Effector memory CD4-positive, alpha-beta T cell (primary cell): ENCODE data around the gene ADGRA3.

Source experiments
- DNase-seq, 3 donors: peaks; one replicate each; pipeline ENCODE4 v3.0.0-alpha.2; 2020
- H3K27ac ChIP-seq: 2 replicates; pipeline ENCODE4 v1.7.0; 2013; ENCODE audit warnings: mild to moderate bottlenecking, low read length, moderate library complexity; ENCODE audit not compliant: insufficient read depth, poor library complexity, severe bottlenecking
- H3K27me3 ChIP-seq: replicated peaks from 2 replicates; pipeline ENCODE4 v1.7.0; 2013; ENCODE audit warnings: mild to moderate bottlenecking, low read length; ENCODE audit not compliant: insufficient read depth, control insufficient read depth, poor library complexity, severe bottlenecking
- H3K36me3 ChIP-seq: 2 replicates; pipeline ENCODE4 v1.7.0; 2013; ENCODE audit warnings: mild to moderate bottlenecking, low read length, moderate library complexity; ENCODE audit not compliant: control insufficient read depth, insufficient read depth
- H3K4me1 ChIP-seq: 2 replicates; pipeline ENCODE4 v1.7.0; 2013; ENCODE audit warnings: low read length, mild to moderate bottlenecking; ENCODE audit not compliant: control insufficient read depth, insufficient read depth, poor library complexity, severe bottlenecking
- H3K4me3 ChIP-seq: 2 replicates; pipeline ENCODE4 v1.7.0; 2013; ENCODE audit warnings: low read length, low read depth, mild to moderate bottlenecking; ENCODE audit not compliant: insufficient read depth, poor library complexity, severe bottlenecking
- H3K9me3 ChIP-seq: 2 replicates; pipeline ENCODE4 v1.7.0; 2013; ENCODE audit warnings: mild to moderate bottlenecking, low read length, moderate library complexity; ENCODE audit not compliant: control insufficient read depth

Gene ADGRA3

DNA sequence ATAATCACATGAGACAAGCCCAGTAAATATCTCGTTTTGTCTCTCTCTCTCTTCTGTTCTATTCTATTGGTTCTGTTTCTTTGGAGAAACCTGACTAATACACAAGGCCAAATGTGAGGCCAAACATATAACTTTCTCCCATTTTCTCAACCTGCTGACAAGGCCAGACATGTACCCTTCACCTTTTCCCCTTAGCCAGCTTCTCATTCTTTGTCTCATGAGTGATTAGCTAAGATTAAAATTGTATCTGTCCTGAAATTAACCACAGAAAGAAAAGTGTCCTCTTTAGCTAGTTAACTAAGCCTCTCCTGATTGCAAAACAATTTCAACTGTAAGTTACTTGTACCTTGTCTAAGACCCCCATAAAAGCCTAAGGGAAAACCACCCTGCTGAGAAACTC is 18.5 kb upstream of the ADGRA3 start:
- H3K9me3 ChIP-seq = no peaks in the 10 kb centered on the region
- no peaks in the 10 kb centered on the region for H3K27me3 ChIP-seq
- no peak overlapping the region for H3K27ac ChIP-seq
- no peak overlapping the region for H3K4me3 ChIP-seq
- DNase-seq = no peak
- H3K4me1 ChIP-seq = no peaks in the 10 kb centered on the region
- H3K36me3 ChIP-seq = no peaks in the 10 kb centered on the region

DNA sequence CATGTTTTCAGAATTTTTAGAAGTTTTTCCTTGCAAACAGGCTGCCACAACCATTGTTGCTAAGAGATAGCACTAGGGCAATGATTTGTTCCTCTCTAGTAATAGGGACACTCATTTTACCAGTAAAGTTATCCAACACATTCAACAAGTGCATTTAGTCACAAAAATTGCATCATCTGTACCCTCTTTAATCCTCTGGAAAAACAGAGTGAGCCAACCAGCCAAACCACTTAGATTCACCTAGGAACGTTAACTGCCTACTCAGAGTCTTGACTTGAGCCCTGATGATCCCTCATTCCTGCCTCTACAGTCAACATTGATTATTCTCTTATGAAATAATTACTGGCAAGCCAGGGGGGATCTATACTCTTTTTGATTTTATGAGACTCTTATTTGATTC is 17.0 kb upstream of the ADGRA3 start:
- H3K4me1 ChIP-seq = no peaks in the 10 kb centered on the region

DNA sequence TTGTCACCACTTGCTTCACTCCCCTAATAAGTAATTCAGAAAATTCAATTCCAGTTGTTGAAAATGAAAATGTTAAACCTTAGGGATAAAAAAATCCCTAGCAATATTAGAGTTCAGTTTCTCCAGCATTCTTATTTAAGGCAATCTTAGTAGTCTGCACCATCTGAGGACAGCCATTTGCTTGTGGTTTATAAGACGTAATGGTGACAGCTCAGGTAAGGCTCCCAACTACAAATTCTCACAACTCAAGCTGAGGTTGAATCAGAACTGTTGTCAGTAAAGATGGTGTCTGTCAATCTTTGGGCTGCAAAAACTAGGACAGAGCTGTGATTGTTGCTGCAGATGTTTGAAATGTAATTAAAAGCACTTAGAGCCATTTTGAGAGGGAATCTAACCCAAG is 16.3 kb upstream of the ADGRA3 start:
- DNase-seq = no peak
- Histone ChIP-seq H3K27ac (no peak overlapping the region), H3K36me3 (no peaks in the 10 kb centered on the region), H3K27me3 (no peaks in the 10 kb centered on the region), H3K4me3 (no peak overlapping the region), H3K9me3 (no peaks in the 10 kb centered on the region), H3K4me1 (no peaks in the 10 kb centered on the region)

More for the DNA sequence above, 17.0 kb upstream of the ADGRA3 start:
- no peak overlapping the region for H3K27ac ChIP-seq
- H3K9me3 ChIP-seq = no peaks in the 10 kb centered on the region
- H3K4me3 ChIP-seq = no peak overlapping the region
- H3K27me3 ChIP-seq = no peaks in the 10 kb centered on the region
- no peak for DNase-seq
- H3K36me3 ChIP-seq = no peaks in the 10 kb centered on the region

DNA sequence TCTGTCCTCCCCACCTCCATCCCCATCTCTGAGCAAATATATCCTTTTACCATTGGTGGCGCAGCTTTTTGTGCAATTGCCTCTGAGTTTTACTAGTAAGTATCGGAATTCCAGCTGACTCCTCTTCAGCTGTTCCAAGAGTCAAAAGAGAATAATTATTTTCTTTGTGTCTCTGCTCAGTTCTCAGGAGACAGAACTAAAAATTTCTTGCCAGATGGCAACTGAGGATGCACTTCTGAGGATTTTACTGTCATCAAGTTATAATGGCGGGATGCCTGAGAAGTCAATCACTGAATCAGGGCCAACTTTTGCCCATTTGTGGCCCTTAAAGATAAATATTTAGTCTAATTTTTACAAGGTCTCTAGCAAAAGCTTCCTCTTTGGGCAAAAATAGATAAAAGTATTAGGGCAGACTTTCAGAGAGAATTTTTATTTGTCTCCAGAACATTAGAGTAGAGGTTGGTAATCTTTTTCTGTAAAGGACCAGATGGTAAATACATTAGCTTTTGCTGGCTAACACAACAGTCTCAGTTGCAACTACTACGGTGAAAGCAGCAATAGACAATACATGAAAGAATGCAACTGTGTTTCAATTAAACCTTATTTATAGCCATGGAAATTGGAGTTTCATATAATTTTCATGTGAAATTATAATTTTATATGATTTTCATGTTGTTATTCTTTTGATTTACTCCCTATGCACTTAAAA is 15.6 kb upstream of the ADGRA3 start:
- H3K27me3 ChIP-seq = no peaks in the 10 kb centered on the region
- H3K4me1 ChIP-seq = no peaks in the 10 kb centered on the region
- no peak overlapping the region for H3K4me3 ChIP-seq
- H3K9me3 ChIP-seq = no peaks in the 10 kb centered on the region
- H3K27ac ChIP-seq = no peak overlapping the region
- no peaks in the 10 kb centered on the region for H3K36me3 ChIP-seq
- DNase-seq = no peak

DNA sequence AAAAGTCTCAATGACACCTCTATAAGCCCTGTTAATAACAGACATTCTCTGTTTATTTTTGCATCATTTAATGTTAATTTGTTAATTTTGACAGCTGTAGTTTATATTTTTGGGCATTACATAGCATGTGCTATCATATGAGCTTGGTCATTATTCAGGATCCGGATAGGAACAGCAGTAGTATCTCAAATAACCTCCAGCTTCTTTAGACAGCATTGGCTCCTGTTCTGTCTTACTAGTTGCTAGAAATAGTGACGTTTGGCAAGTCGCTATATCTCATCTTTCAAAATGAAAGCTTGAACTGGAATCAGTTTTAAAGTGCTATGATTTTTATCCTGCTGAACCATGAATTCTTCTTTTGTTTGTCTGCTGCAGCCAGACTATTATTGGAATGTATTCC is 9.0 kb upstream of the ADGRA3 start:
- no peak overlapping the region for H3K27ac ChIP-seq
- no peaks in the 10 kb centered on the region for H3K9me3 ChIP-seq
- H3K4me3 ChIP-seq = no peak overlapping the region
- no peak for DNase-seq
- no peaks in the 10 kb centered on the region for H3K27me3 ChIP-seq
- no peaks in the 10 kb centered on the region for H3K36me3 ChIP-seq
- H3K4me1 ChIP-seq = no peaks in the 10 kb centered on the region

DNA sequence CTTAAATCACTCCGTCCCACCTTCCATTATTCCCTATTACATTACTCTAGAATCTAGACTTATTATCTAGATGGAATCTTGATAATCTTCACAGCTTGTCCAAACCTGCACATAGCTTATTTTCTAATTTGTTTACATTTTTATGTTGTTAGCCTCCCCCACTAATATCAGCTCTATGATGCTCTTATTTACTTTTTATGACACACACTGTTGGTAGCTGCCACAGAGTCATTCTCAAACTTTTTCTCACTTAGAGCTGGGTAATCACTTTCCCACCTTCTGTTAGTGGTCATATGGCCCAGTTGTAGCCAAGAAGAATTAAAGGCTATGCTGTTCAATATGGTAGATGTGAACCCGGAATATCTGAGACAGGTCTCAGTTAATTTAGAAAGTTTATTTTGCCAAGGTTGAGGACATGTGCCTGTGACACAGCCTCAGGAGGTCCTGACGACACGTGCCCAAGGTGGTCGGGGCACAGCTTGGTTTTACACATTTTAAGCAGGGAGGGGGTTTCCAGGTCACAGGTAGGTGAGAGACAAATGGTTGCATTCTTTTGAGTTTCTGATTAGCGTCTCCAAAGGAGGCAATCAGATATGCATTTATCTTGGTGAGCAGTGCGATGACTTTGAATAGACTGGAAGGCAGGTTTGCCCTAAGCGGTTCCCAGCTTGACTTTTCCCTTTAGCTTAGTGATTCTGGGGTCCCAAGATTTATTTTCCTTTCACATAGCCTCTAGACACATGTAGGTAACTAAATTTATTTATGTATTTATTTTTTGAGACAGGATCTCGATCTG is 7.0 kb upstream of the ADGRA3 start:
- Histone ChIP-seq H3K27ac (no peak overlapping the region), H3K4me3 (no peak overlapping the region), H3K9me3 (no peaks in the 10 kb centered on the region), H3K4me1 (no peaks in the 10 kb centered on the region), H3K27me3 (no peaks in the 10 kb centered on the region), H3K36me3 (no peaks in the 10 kb centered on the region)
- DNase-seq = no peak

DNA sequence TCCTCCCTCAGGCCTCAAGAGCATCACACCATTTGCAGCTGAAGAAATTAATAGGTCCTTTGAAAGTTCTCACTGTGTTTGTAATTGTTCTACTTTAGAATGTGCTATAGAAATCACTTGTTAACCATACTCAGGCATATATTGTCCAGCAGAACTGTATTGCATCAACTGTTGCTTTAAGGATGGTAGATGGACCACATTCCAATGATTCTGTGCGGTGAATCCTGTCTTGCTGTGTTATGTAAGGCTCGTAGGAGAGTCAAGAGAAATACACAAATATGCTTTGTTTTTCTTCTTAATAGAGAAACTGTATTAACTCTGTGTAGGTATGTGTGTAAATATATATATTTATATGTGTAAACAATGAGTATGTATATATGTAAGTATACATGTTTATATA is 6.3 kb upstream of the ADGRA3 start:
- no peak for DNase-seq
- H3K36me3 ChIP-seq = no peaks in the 10 kb centered on the region
- H3K9me3 ChIP-seq = no peaks in the 10 kb centered on the region
- H3K27ac ChIP-seq = no peak overlapping the region
- no peak overlapping the region for H3K4me3 ChIP-seq
- no peaks in the 10 kb centered on the region for H3K4me1 ChIP-seq
- no peaks in the 10 kb centered on the region for H3K27me3 ChIP-seq

DNA sequence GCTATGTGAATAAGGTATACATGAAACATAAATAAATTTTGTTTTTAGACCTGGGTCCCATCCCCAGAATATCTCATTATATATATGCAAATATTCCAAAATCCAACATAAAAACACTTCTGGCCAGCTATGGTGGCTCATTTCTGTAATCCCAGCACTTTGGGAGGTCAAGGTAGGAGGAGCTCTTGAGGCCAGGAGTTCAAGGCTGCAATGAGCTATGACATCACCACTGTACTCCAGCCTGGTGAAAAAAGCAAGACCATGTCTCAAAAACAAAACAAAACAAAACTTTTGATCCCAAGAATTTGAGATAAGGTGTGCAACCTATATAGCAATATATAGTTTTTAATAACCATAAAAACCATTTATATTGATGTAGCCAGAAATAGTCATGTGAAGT is 5.4 kb upstream of the ADGRA3 start:
- Histone ChIP-seq H3K27ac (no peak overlapping the region), H3K9me3 (no peaks in the 10 kb centered on the region), H3K36me3 (no peaks in the 10 kb centered on the region), H3K27me3 (no peaks in the 10 kb centered on the region), H3K4me3 (no peak overlapping the region), H3K4me1 (no peaks in the 10 kb centered on the region)
- no peak for DNase-seq

DNA sequence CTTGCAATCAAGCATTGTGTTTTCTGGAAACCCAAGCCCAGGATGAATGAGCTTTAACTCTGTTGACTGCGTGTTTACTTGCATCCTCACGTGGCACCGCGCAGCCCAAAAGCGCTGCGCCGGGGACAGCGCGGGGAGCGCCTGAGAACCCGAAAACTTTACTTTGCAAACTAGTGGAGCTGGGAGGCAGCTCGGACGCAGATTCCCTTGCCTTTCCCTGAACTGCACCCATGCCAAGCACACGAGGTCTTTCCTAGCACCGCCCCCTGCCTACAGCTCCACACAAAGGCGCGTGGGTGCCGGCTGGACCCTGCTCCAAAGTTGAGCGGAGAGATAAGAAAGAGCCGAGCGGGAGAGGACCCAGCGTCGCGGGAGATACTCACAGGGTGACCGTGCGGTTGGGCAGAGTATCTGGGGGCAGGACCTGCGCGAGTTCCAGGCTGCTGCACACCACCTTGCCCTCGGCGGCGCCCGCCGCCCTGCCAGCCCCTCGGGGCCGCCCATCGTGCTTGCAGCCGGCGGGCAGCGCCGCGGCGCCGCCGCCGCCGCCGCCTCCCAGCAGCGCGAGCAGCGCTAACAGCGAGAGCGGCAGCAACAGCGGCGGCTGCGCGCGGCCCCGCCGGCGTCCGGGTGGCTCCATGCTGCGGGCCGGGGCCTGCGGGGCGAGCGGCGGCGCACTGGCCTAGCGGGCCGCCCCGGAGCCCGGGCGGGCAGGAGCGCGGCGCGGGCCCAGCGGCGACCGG is 550 bp downstream of the ADGRA3 start:
- H3K4me1 ChIP-seq = no peaks in the 10 kb centered on the region

DNA sequence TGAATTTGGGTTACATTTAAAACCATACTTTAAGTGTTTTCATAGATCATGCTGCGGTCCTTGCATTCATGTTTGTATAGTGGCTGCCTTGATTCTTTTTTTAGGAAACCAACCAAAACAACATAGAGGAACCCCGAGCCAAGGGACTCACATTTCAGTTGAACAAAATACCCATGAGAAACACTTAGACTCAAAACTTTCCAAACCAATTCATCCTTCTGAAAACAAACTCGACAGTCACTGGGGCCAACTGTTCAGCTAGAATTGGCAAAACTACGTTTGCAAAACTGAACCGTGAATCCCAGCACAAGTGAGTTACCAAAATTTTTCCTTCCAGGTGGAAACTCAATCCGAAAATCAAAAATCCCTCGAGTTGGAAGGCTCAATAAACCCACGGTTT is 1.4 kb downstream of the ADGRA3 start:
- Histone ChIP-seq H3K27ac (no peak overlapping the region), H3K4me3 (no peak overlapping the region), H3K27me3 (no peaks in the 10 kb centered on the region), H3K36me3 (no peaks in the 10 kb centered on the region), H3K9me3 (no peaks in the 10 kb centered on the region), H3K4me1 (no peaks in the 10 kb centered on the region)
- DNase-seq = no peak

More for the DNA sequence above, 550 bp downstream of the ADGRA3 start:
- no peak overlapping the region for H3K27ac ChIP-seq
- DNase-seq = no peak
- no peak overlapping the region for H3K4me3 ChIP-seq
- no peaks in the 10 kb centered on the region for H3K27me3 ChIP-seq
- no peaks in the 10 kb centered on the region for H3K36me3 ChIP-seq
- H3K9me3 ChIP-seq = no peaks in the 10 kb centered on the region
